Kasumi-1 (cell line): Measurements from ENCODE around the gene GSS.

Experiments used
- DNase-seq, 2 experiments: peaks; one replicate each; lab custom pipeline; 2025; lab: John Stamatoyannopoulos, UW

Gene GSS

DNA sequence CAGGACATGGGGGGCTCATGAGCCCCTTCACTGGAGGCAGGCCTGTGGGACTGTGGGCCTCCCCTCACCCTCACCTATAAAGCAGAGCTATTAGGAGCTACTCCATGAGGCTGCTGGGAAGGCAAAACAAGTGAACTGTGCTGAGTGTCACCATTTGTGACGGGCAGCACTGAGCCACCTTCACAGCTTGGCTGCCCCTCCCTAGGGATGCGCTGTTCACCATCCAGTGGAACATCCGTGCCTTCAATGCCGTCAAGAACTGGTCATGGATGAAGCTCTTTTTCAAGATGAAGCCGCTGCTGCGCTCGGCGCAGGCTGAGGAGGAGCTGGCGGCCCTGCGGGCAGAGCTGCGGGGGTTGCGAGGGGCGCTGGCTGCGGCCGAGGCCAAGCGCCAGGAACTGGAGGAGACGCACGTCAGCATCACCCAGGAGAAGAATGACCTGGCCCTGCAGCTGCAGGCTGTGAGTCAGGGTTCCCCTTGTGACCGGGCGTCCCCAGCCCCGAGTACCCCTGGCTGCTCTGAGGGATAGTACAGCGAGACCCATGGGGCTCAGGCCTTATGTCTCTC, 38.4 kb upstream of the GSS start:
- DNase-seq, result no peak

DNA sequence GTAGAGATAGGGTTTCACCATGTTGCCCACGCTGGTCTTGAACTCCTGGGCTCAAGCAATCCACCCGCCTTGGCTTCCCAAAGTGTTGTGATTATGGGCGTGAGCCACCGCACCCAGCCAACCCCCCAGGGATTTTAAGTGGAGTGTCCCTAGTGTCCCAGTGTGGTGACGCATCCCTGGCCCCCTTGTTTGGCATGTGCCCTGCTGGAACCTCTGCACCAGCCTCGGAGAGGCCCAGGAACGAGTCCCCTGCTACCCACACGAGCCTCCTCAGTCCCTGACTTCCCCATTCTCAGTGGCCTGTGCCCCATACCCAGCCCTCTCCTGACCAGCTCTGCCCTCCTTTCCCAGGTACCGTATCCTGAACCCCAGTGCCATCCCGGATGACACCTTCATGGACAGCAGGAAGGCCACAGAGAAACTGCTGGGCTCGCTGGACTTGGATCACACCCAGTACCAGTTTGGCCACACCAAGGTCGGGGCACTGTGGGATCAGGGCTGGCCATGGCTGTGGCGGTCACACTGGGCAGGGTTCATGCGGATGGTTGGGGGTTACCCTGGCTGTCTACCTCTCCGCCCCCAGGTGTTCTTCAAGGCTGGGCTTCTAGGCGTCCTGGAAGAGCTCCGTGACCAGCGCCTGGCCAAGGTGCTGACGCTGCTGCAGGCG, 37.3 kb upstream of the GSS start:
- DNase-seq, result no peak

DNA sequence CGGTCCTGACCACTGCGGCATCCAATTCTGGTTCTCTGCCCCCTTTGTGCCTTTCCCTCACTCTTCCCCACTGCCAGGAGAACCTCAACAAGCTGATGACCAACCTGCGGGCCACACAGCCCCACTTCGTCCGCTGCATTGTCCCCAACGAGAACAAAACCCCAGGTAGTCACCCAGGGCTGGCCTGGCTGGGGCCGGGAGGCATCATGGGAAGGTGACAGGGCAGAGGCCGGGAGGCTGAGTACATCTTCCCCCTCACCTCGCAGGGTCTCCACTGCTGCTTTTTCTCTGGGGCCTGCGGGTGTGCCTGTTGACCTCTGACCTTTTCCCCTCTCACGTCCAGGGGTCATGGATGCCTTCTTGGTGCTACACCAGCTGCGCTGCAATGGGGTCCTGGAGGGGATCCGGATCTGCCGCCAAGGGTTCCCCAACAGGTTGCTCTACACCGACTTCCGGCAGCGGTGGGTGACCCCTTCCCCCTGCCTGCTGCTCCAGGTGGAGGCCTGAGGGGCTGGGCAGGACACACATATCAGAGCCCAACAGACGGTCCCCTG, 35.1 kb upstream of the GSS start:
- no peak for DNase-seq

DNA sequence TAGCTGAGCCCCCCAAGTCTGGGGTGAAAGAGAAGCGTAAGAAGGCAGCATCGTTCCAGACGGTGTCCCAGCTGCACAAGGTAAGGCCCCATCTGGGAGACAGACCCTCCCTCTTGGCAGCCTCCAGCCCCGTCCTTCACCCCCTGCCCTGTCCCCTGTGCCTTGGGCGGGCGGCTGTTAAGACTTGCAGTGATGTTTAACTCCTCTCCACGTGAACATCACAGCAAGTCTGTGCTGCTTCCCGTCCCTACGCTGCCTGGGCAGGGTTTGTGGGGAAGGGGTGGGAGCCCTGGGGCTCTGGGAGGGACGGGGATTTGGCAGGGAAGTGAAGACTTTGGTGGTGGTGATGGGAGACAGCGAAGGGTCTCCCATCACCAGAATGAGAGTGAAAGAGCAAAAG, 34.6 kb upstream of the GSS start:
- DNase-seq, result no peak

DNA sequence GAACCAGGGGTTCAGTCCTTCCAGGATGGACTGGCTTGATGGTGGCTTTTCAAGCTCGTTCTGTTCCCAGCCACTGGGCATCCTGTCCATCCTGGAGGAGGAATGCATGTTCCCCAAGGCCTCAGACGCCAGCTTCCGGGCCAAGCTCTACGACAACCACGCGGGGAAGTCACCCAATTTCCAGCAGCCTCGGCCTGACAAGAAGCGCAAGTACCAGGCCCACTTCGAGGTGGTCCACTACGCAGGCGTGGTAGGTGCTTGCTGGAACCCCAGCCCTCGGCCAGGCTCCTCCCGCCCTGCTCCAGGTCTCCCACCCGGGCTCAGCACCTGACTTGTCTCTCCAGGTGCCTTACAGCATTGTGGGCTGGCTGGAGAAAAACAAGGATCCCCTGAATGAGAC, 34.1 kb upstream of the GSS start:
- no peak for DNase-seq

DNA sequence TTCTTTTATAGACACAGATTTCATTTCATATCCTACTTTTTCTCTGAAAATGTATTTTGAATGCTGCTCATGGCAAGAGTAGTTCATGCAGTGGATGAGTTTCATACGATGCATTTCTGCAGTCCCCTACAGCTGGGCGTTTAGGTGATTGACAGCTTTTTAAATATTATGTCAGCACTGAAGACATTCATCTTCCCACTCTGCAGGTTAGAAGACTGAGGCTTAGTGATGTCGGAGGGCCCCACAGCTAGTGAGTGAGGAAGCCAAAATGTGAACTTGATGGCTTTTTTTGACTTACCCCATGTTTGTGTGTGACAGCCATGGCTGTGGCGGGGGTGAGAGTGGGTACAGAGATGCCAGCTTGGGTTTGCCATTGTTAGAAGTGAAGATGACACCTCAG, 33.5 kb upstream of the GSS start:
- no peak for DNase-seq

DNA sequence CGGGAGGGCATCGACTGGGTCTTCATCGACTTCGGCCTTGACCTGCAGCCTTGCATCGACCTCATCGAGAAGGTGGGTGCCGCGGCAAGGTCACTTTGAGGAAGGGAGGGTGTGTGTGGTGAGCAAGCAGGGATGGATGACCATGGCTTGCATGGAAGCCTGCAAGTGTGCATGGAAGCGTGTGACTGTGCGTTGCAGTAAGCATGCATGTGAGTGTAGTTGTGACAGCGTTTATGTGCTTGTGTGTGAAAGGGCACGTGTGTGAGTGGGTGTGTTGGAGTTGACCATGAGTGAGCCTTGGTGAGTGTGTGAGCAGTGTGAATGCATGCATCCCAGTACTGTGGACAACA, 32.6 kb upstream of the GSS start:
- no peak for DNase-seq

DNA sequence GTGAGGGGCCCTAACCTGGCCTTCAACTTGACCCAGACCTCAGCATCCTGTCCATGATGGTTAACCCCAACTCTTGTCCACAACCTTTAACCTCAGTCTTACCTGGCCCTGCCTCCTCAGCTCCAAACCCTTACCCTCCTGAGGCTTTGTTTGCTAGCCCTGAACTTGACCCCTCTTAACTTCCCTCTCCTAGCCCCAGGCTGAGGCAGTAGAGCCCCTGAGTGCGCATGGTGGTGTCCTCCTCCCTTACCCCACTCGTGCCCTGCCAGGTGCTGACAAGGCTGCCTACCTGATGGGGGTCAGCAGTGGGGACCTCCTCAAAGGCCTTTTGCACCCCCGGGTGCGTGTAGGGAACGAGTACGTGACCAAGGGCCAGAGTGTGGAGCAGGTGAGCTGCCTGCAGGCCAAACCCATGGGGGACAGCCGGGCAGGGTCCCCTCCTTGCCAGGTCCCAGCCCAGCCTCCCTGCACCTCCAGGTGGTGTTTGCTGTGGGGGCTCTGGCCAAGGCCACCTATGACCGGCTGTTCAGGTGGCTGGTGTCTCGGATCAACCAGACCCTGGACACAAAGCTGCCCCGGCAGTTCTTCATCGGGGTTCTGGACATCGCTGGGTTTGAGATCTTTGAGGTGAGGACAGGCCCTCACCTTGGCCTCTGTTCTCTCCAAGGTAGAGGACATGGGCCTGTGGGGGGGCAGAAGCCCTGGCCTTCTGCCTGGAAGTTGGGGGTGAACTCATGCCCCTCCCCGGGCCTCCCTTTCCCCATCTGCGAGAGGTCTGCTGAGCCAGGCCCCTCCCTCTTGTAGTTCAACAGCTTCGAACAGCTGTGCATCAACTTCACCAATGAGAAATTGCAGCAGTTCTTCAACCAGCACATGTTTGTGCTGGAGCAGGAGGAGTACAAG, 31.9 kb upstream of the GSS start:
- no peak for DNase-seq

DNA sequence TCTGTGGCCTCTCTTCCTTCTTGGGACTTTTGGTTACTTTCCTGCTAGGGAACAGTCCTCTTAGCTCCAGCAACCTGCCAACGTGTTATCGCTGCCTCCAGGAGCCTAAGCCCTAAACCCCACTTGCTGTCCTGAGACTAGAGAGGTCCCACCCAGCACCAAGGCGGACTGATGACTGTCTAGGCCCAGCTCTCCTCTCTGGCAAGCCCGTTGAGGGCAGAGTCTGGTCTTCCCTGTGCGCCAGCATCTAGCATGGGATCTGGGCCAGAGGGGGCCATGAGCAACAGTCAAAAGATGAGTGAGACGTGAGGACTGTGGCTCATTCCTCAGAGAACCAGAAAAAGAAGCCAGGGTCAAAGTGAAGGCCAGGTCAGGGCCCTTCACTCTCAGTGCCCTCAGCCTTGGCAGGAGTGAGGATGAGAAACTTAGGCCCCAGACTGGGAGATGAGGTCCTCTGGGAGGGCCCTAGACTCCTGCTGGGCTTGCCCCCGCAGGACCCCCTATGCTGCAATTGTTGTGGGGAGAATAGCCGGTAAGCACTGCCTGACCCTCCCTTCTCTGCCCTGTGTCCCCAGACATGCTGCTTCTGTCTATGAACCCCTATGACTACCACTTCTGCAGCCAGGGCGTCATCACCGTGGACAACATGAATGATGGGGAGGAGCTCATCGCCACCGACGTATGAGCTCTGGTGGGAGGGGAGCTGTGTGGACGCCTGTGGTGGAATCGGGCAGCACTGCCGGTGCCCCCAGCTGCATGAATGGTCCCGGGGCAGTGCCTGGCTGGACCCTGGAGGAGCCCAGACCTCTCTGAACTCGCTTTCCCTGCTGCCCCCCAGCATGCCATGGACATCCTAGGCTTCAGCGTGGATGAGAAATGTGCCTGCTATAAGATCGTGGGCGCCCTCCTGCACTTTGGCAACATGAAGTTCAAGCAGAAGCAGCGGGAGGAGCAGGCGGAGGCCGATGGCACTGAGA, 31.0 kb upstream of the GSS start:
- no peak for DNase-seq

DNA sequence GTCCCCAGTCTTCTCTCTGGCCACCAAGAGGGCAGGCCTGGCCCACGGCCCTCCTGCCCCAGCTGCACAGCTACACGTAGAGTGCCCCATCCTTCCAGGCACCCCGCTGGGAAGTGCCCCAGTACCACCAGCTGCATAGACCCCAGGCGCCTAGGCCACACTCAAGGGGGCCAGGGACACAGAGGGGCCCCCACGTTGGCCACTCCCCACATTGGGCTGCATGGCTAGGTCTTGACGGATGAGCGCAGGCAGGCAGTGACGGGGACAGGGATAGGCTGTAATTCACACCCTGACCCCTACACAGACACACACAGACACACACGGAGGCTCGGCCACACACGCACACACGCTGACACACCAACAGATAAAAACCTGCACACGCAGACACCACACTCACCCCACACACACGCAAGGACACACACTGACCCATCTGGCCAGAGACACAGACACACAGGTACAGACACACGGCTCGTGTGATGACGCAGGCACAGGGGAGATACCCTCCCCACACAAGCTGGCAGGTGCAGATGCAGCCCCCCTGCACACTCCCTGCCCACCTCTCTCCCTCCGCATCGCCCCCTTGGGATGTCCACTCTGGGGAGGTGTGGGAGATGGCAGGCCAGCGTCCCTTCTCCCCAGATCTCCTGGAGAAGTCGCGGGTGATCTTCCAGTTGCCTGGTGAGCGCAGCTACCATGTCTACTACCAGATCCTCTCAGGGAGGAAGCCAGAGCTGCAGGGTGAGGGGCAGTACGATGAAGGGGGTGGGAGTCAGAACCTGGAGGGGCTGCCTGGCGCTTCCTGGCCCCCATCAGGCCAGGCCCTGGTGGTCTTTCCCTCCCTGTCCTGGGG, 30.1 kb upstream of the GSS start:
- DNase-seq, result no peak

DNA sequence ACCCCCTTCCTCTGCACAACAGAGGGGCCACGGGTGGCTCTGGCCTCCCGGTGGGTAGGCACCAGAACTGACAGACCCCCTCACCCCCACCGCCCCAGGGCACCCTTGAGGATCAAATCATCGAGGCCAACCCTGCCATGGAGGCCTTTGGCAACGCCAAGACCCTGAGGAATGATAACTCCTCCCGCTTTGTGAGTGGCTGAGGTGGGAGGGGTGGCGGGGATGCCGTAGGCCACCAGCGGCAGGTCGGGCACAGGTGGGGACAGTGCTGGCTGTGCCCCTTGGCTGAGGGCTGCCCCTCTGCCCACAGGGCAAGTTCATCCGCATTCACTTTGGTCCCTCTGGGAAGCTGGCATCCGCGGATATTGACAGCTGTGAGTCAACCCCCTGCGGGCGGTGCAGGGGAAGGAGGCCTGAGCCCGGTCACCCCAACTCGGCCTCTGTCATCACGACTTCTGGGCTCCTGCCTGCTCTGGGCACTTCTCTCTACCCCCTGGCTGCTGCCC, 29.2 kb upstream of the GSS start:
- DNase-seq, result no peak

DNA sequence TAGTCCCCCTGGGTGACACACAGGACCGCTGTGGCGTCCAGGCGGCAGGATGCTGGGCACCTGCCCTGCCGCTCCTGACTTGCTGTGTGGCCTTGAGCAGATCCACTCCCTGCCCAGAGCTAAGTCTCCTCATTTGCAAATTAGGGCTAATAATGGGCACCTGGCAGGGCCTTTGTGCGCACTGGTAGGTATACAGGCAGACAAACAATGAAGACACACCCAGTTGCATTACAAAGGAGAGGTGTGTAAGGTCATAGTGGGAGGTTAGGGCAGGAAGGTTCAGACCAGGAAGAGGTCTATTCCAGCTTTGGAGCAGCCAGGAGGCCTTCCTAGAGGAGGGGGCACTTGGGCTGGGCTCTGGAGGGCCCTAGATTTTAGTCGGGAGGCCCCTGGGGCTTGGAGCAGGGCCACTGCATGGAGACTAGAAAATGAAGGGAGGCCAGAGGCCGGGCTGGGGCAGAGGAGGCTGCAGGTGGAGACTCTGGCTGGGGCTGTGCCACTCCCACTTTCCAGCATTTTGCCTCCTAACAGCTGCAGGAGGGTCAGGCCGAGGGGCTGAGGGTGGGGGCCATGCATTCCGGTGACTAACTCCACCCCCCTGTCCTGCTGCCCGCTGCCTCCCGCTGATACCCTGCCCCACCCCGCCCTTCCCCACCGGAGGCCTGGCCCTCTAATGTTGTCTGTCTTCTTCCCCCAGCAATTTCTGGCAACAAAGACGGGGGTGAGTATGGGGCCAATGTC, 28.6 kb upstream of the GSS start:
- DNase-seq, result no peak

DNA sequence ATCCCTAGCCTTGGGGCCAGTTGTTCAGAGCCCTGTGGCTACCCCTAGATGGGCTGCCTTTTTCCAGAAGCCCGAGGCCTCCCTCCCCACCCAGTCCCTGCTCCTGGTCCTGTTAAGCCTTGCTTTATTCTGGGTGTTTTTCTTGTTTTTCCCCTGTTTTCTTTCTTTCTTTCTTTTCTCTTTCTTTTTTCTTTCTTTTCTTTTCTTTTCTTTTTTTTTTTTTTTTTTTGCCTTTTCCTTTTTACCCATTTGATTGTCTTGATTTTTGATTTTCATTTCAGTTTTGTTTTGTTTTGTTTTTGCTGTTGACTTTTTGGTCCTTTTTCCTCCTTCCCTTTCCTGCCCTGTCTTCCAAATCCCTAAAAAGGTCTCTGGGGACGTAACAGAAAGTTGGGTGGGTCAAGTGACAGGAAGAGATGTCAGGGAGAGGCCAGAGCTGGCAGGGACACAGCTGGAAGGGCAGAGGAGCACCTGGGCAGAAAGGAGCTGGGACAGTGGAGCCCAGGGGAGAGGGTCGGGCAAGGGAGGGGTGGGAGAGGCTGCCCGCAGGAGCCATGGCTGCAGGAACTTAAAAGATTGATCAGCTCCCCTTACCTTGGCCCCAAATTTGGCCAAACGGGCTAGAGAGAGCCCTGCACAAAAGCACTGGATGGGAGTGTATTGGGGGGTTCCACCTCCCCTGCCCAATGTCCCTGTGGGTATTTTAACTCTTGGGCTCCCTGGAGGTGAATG, 27.6 kb upstream of the GSS start:
- no peak for DNase-seq

DNA sequence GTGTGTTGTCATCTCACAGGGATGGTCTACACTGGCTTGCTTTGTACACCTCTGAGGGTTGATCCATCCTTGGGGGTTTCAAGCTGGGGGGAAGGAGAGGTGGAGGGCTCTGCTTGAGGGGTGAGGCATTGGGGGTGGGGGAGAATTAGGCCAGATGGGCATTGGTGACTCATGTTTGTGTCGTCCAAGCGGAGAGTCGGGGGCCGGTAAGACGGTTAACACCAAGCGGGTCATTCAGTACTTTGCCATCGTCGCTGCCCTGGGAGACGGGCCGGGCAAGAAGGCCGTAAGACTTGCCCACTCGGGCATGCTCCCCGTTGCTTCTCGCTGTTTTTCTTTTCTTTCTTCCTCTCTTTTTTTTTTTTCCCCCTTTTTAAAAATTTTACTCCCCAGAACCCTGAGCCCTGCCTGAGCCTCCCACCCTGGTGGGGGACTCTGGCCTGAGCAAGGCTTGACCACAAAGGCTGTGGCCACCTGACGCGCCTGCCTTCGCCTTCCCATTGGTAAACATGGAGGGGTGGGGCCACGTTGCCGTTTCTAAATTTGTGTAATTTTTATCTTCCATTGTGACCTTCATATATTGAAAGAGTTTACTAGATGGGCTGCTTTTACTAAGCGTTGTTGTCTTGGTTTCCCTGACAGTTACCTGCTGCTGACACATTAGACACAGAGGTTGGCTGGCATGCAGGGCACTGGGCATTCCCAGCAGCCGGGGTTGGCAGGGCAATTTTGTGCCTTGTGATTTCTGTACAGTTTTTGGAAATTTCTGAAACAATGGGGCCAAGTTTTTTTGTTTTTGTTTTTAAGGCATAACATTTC, 26.9 kb upstream of the GSS start:
- DNase-seq, result no peak

DNA sequence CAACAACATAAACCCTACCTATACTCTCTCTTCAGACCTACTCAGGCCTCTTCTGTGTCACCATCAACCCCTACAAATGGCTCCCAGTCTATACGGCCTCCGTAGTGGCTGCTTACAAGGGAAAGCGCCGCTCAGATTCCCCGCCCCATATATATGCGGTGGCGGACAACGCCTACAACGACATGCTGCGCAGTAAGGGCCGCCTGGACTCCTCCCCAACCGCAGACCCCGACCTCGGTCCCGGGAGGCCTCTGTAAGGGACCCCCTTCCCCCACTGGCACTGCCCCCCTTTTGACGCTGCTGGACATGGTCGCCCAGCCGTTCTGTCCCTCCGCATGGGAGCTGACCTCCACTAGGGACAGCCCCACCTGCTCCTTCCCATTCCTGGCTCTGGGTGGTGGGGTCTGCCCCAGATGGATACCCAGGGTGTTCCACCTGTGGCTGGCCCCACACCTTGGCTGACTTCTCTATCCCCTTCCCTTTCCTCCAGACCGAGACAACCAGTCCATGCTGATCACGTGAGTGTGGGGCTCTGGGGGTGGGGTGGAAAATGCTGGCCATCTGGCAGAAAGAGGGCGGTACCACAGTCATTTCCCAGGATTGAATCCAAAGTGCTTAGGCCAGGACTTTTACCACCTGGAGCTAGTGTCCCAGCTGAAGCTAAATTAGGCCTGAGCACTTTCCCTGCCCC, 25.1 kb upstream of the GSS start:
- no peak for DNase-seq

DNA sequence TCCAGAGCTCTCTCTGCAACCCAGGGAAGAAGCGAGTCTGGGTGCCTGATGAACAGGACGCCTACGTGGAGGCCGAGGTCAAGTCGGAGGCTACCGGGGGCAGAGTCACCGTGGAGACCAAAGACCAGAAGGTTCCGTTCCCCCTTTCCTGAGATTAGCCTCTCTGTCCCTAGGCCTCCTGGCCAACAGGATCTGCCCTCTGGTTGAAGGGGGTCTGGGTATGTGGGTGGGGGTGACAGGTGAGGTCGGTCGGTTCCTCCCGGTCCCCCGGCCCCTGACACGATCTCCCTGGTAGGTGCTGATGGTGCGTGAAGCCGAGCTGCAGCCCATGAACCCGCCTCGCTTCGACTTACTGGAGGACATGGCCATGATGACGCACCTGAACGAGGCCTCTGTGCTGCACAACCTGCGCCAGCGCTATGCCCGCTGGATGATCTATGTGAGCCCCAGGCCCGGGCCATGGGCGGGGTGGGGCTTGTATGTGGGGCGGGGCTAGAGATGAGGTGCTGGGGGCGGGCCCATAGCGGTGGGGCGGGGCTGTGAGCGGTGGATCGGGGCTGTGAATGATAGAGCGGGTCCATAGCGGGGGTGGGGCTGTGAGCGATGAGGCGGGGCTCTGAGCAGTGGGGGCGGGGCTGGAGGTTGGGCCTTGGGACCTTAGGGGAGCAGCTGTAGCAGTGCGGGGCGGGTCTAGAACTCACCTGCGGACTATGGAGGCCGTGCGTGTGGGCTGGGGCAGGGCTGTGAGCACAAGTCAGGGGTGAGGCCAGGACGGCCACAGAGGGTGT, 24.0 kb upstream of the GSS start:
- no peak for DNase-seq
